Left ventricle myocardium inferior (tissue), 1 donor: ENCODE data around the gene RLN3. TPM values are rescaled to one million over a fixed set of nuclear protein-coding genes. Genes with fewer than 3 reads are reported as not detected.

Experiments
- DNase-seq: peaks from one replicate; pipeline ENCODE4 v3.0.0-alpha.2; 2020
- H3K27ac ChIP-seq: fragments of 200-600 bp; replicated peaks from 2 replicates; pipeline ENCODE4 v1.8.0; 2021
- H3K27me3 ChIP-seq: fragments of 200-600 bp; 2 replicates; pipeline ENCODE4 v1.8.0; 2021; ENCODE audit warnings: low read depth
- H3K36me3 ChIP-seq: fragments of 200-600 bp; 2 replicates; pipeline ENCODE4 v1.8.0; 2021
- H3K4me1 ChIP-seq: fragments of 200-600 bp; 2 replicates; pipeline ENCODE4 v1.8.0; 2021
- H3K4me3 ChIP-seq: fragments of 200-600 bp; 2 replicates; pipeline ENCODE4 v1.8.0; 2021; ENCODE audit warnings: mild to moderate bottlenecking, moderate library complexity
- H3K9me3 ChIP-seq: fragments of 200-600 bp; replicated peaks from 2 replicates; pipeline ENCODE4 v1.8.0; 2021
- intact Hi-C: fragments of 100-400 bp; cut with micrococcal nuclease; formaldehyde crosslinking; loops from one replicate; pipeline ENCODE4 v1.11.0; 2022
- total RNA-seq: library from RNA; stranded (reverse); fragmentation: NEBNext Ultra II Directional; extraction: Animal tissue kit (Norgen Biotek cat#: 25700); gene quantifications from one replicate; pipeline ENCODE4 v1.2.1, GENCODE V29; 2021
- TF ChIP-seq, protein P1 (sequence below): fragments of 200-600 bp; IDR thresholded peaks from 2 replicates; pipeline ENCODE4 v1.8.0; 2021; ENCODE audit warnings: antibody characterized with exemption, mild to moderate bottlenecking, borderline replicate concordance
- donor health status: DM: no; HTN: yes; CAD: no; lungs with severe emphysema.

RLN3 gene
- total RNA-seq, 1 donor from 2014 or later, result not detected

DNA sequence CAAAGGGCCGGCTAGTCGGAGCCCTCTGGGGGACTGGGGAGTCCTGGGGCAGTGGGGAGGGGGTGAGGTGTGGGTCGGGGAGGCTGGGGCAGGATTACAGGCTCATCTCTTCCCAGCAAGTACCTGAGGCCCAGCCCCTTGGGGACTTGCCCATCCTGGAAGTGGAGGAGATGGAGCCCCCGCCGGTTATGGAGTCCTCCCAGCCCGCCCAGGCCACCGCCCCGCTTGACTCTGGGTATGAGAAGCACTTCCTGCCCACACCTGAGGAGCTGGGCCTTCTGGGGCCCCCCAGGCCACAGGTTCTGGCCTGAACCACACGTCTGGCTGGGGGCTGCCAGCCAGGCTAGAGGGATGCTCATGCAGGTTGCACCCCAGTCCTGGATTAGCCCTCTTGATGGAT, 24.0 kb downstream of the RLN3 start:
- intact Hi-C loops, result no loop called here
- H3K9me3 ChIP-seq, result peaks cover 10% of the 10 kb centered on the region
- TF ChIP-seq, protein P1, sequence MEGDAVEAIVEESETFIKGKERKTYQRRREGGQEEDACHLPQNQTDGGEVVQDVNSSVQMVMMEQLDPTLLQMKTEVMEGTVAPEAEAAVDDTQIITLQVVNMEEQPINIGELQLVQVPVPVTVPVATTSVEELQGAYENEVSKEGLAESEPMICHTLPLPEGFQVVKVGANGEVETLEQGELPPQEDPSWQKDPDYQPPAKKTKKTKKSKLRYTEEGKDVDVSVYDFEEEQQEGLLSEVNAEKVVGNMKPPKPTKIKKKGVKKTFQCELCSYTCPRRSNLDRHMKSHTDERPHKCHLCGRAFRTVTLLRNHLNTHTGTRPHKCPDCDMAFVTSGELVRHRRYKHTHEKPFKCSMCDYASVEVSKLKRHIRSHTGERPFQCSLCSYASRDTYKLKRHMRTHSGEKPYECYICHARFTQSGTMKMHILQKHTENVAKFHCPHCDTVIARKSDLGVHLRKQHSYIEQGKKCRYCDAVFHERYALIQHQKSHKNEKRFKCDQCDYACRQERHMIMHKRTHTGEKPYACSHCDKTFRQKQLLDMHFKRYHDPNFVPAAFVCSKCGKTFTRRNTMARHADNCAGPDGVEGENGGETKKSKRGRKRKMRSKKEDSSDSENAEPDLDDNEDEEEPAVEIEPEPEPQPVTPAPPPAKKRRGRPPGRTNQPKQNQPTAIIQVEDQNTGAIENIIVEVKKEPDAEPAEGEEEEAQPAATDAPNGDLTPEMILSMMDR, result no peak
- H3K27ac ChIP-seq, result no peak overlapping the region
- no peak overlapping the region for H3K4me3 ChIP-seq
- DNase-seq, result no peak
- peaks cover 6% of the 10 kb centered on the region for H3K27me3 ChIP-seq
- peaks cover 10% of the 10 kb centered on the region for H3K36me3 ChIP-seq
- no peaks in the 10 kb centered on the region for H3K4me1 ChIP-seq

DNA sequence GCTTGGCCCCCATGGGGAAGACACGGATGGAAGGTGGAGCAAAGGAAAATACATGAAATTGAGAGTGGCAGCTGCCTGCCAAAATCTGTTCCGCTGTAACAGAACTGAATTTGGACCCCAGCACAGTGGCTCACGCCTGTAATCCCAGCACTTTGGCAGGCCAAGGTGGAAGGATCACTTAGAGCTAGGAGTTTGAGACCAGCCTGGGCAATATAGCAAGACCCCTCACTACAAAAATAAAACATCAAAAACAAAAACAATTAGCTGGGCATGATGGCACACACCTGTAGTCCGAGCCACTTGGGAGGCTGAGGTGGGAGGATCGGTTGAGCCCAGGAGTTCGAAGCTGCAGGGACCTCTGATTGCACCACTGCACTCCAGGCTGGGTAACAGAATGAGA, 24.5 kb downstream of the RLN3 start:
- Histone ChIP-seq H3K4me1 (peaks cover 4% of the 10 kb centered on the region), H3K27ac (no peak overlapping the region), H3K36me3 (peaks cover 10% of the 10 kb centered on the region), H3K9me3 (peaks cover 10% of the 10 kb centered on the region), H3K27me3 (peaks cover 10% of the 10 kb centered on the region), H3K4me3 (no peak overlapping the region)
- TF ChIP-seq, protein P1, result no peak
- intact Hi-C loops, result no loop called here
- DNase-seq, result no peak

DNA sequence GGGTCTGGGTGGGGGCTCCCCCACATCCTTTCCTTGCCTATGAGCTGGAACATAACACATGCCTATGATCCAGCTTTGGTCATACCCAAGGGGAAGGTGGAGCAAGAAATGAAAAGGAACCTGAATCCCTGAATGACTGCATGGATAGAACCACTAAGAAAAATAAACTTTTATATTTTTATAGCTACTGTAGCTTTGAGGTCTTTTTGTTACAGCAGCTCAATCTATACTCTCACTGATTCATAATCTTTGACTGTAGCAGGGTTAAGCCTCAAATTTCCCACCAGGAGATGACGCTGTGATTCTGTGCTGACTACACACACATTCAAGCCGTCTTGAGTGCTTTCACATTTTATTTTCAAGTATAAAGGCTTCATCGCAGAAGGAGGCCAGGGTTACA, 25.1 kb downstream of the RLN3 start:
- H3K36me3 ChIP-seq, result peaks cover 10% of the 10 kb centered on the region
- H3K4me3 ChIP-seq, result no peak overlapping the region
- no peak overlapping the region for H3K27ac ChIP-seq
- intact Hi-C loops, result no loop called here
- peaks cover 16% of the 10 kb centered on the region for H3K27me3 ChIP-seq
- peaks cover 9% of the 10 kb centered on the region for H3K4me1 ChIP-seq
- no peak for DNase-seq
- H3K9me3 ChIP-seq, result peaks cover 10% of the 10 kb centered on the region
- TF ChIP-seq, protein P1, result no peak

DNA sequence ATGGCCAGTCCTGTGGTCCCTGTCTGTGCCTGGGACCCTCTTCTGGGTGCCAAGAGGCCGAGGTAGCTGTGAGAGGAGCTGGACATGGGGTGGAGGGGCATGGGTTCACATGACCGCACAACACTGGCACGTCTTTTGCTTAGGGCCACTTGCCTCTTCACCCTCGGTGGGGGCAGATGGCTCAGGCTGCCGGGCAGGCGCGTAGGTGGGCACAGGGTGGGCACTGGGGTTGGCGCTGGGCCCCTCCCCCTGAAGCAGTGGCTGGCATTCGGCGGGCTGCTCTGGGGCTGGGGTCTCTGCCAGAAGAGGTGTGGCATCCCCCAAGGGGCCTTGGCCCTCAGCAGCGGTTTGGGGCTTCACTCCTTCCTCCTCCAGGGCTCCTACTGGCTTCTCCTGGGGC, 25.6 kb downstream of the RLN3 start:
- Histone ChIP-seq H3K36me3 (peaks cover 10% of the 10 kb centered on the region), H3K27ac (no peak overlapping the region), H3K9me3 (peaks cover 10% of the 10 kb centered on the region), H3K4me3 (no peak overlapping the region), H3K27me3 (peaks cover 21% of the 10 kb centered on the region), H3K4me1 (peaks cover 12% of the 10 kb centered on the region)
- TF ChIP-seq, protein P1, result no peak
- intact Hi-C loops, result no loop called here
- no peak for DNase-seq

DNA sequence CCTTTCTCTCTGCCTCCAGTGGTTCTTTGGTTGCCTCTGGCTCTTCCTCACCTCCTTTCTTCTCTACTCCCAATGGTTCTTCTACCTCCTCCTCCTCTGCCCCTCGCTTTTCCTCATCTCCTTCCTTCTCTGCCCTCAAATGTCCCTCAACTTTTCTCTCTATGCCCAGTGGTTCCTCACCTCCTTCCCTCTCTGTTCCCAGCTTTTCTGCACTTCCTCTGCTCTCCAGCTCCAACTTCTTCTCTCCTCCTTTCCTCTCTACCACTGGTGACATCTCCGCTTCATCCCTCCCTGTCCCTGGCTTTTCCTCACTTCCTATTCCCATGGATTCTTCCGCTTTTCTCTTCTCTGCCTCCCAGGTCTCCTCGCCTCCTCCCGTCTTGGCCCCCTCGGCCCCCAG, 26.2 kb downstream of the RLN3 start:
- Histone ChIP-seq H3K4me1 (peaks cover 18% of the 10 kb centered on the region), H3K4me3 (no peak overlapping the region), H3K9me3 (peaks cover 10% of the 10 kb centered on the region), H3K27me3 (peaks cover 27% of the 10 kb centered on the region), H3K36me3 (peaks cover 10% of the 10 kb centered on the region), H3K27ac (no peak overlapping the region)
- no peak for DNase-seq
- TF ChIP-seq, protein P1, result no peak
- intact Hi-C loops, result no loop called here

DNA sequence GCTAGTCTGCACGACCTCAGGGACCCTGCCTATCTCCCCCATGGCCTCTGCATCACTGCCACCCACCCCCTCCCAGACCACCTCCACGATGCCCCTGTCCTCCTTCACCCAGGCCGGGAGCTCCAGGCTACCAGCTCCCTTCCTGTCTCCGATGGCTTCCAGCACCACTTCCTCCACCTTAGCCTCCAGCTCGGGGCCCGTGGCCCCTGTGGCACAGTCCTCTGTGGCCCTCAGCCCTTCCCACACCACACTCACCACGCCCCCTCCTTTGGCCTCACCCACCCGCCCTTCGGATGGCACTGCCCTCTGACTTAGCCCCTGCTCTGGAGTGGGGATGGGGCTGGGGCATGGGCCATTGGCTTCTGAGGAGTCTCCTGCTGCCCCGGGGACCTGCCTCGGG, 26.8 kb downstream of the RLN3 start:
- intact Hi-C loops, result no loop called here
- H3K27me3 ChIP-seq, result peaks cover 33% of the 10 kb centered on the region
- H3K36me3 ChIP-seq, result peaks cover 10% of the 10 kb centered on the region
- TF ChIP-seq, protein P1, result no peak
- H3K4me1 ChIP-seq, result peaks cover 18% of the 10 kb centered on the region
- peaks cover 10% of the 10 kb centered on the region for H3K9me3 ChIP-seq
- no peak overlapping the region for H3K27ac ChIP-seq
- no peak overlapping the region for H3K4me3 ChIP-seq
- no peak for DNase-seq
